ENCODE results near the gene ARAP2.

ARAP2 gene

DNA sequence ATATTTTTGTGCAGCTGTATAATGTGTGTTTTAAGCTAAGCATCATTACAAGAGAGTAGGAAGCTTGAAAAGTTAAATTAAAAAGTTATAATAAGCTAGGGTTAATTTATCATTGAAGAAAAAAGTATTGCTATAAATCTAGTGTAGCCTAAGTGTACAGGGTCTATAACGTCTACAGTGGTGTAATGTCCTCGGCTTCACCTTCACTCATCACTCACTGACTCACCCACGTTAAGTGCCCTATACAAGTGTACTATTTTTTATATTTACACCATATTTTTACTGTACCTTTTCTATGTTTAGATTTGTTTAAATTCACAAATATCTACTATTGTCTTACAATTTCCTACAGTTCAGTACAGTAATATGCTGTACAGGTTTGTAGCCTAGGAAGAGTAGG, 23.5 kb downstream of the ARAP2 start:
- DNase-seq (ENCODE audit: low read depth, low spot score): no peak
- no peaks in the 10 kb centered on the region for H3K27me3 ChIP-seq (ENCODE audit: control insufficient read depth, insufficient read depth, low read length)
- no CpG with 5 or more reads among the region's 3 CpGs for WGBS (ENCODE audit: insufficient coverage, insufficient read length)
- no peaks in the 10 kb centered on the region for H3K9me3 ChIP-seq (ENCODE audit: control insufficient read depth, insufficient read depth, low read length)
- H3K4me1 ChIP-seq (ENCODE audit: control insufficient read depth, insufficient read depth, low read length): no peaks in the 10 kb centered on the region
- no peak overlapping the region for H3K4me3 ChIP-seq (ENCODE audit: low read length)
- no peak overlapping the region for H3K27ac ChIP-seq (ENCODE audit: low read length)
- no peaks in the 10 kb centered on the region for H3K36me3 ChIP-seq (ENCODE audit: control insufficient read depth, insufficient read depth, low read length)

DNA sequence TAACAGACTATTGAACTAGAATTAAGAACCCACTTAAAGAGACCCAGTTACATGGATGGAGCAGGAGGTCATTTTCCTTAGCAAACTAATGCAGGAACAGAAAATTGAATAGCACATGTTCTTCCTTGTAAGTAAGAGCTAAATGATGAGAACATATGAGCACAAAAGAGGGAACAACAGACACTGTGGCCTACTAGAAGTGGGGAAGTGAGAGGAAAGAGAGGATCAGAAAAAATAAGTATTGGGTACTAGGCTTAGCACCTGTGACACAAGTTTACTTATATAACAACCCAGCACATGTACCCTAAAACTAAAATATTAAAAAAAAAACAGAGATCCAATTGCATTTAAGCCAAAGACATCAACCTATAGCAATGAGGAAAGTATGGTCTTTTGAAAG, 26.2 kb downstream of the ARAP2 start:
- H3K36me3 ChIP-seq (ENCODE audit: control insufficient read depth, insufficient read depth, low read length): no peaks in the 10 kb centered on the region
- H3K4me3 ChIP-seq (ENCODE audit: low read length): no peak overlapping the region
- H3K27ac ChIP-seq (ENCODE audit: low read length): no peak overlapping the region
- H3K27me3 ChIP-seq (ENCODE audit: control insufficient read depth, insufficient read depth, low read length): no peaks in the 10 kb centered on the region
- no peak for DNase-seq (ENCODE audit: low read depth, low spot score)
- H3K9me3 ChIP-seq (ENCODE audit: control insufficient read depth, insufficient read depth, low read length): no peaks in the 10 kb centered on the region
- no peaks in the 10 kb centered on the region for H3K4me1 ChIP-seq (ENCODE audit: control insufficient read depth, insufficient read depth, low read length)

DNA sequence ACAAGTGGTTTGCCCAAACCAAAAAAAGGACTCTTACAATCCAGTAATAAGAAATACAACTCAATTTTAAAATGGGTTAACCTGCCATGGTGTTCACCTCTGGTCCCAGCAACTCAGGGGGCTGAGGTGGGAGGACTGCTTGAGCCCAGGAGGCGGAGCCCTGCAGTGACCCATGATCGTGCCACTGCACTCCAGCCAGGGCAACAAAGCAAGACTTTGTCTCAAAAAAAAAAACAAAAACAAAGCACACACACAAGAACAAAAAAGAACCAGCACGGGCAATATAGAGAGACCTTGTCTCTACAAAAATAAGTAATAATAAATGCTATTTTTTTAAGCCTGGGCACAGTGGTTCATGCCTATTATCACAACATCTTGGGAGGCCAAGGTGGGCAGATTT, 28.7 kb downstream of the ARAP2 start:
- Histone ChIP-seq H3K27me3 (ENCODE audit: control insufficient read depth, insufficient read depth, low read length) (no peaks in the 10 kb centered on the region), H3K27ac (ENCODE audit: low read length) (no peak overlapping the region), H3K9me3 (ENCODE audit: control insufficient read depth, insufficient read depth, low read length) (no peaks in the 10 kb centered on the region), H3K36me3 (ENCODE audit: control insufficient read depth, insufficient read depth, low read length) (no peaks in the 10 kb centered on the region), H3K4me3 (ENCODE audit: low read length) (no peak overlapping the region), H3K4me1 (ENCODE audit: control insufficient read depth, insufficient read depth, low read length) (no peaks in the 10 kb centered on the region)
- WGBS (ENCODE audit: insufficient coverage, insufficient read length): no CpG with 5 or more reads among the region's 3 CpGs
- DNase-seq (ENCODE audit: low read depth, low spot score): no peak

DNA sequence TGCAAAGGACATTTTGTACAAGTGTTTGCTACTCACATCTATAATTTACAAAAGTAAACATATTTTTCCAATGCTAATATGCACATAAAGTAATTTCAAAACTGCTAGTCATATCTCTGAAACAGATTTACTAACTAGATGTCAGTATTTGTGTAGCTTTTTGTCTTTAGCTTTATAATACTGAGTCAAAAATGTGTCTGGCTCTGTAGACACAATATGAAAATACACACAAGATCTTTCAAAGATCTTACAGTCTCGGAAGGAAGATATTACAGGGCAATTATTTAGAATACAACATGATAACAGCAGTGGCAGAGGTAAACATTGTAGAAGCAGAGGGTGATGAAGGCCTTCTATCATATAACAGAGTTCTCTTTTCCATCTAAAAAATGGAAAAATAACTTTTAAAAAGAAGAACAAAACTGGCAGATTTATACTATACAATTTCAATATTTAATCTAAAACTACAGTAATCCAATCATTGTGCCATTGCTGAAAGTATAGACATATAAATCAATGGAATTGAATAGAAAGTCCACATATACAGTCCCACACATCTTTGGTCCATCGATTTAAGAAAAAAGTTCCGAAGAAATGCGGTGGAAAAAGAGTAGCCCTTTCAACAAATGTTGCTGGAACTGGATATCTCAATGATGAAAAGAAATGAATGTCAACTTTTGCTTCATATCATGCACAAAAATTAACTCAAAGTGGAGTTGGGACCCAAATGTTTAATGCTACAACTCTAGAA, 29.4 kb downstream of the ARAP2 start:
- no peaks in the 10 kb centered on the region for H3K9me3 ChIP-seq (ENCODE audit: control insufficient read depth, insufficient read depth, low read length)
- H3K36me3 ChIP-seq (ENCODE audit: control insufficient read depth, insufficient read depth, low read length): no peaks in the 10 kb centered on the region
- H3K27ac ChIP-seq (ENCODE audit: low read length): no peak overlapping the region
- H3K4me3 ChIP-seq (ENCODE audit: low read length): no peak overlapping the region
- H3K27me3 ChIP-seq (ENCODE audit: control insufficient read depth, insufficient read depth, low read length): no peaks in the 10 kb centered on the region
- no CpG with 5 or more reads among the region's 4 CpGs for WGBS (ENCODE audit: insufficient coverage, insufficient read length)
- no peaks in the 10 kb centered on the region for H3K4me1 ChIP-seq (ENCODE audit: control insufficient read depth, insufficient read depth, low read length)
- DNase-seq (ENCODE audit: low read depth, low spot score): no peak

DNA sequence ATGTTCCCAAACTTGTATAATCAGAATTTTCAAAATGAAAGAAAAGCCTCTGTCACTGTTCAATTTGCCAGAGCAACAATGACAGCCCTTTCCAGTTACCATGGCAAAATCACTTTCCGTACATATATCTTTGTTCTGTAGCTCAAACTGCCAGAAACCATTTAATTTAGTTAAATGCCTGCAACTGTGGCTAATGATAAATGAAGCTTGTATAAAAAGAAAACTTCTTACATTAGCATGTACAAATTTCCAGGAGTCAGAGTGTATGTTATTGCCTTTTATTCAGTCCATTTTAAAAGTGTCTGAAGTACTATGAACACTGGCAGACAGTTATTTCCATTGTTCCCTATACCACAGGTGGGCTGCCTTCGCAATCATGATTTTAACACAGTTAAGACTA, 30.3 kb downstream of the ARAP2 start:
- H3K36me3 ChIP-seq (ENCODE audit: control insufficient read depth, insufficient read depth, low read length): no peaks in the 10 kb centered on the region
- DNase-seq (ENCODE audit: low read depth, low spot score): no peak
- H3K27me3 ChIP-seq (ENCODE audit: control insufficient read depth, insufficient read depth, low read length): no peaks in the 10 kb centered on the region
- no peaks in the 10 kb centered on the region for H3K9me3 ChIP-seq (ENCODE audit: control insufficient read depth, insufficient read depth, low read length)
- no peak overlapping the region for H3K4me3 ChIP-seq (ENCODE audit: low read length)
- no peak overlapping the region for H3K27ac ChIP-seq (ENCODE audit: low read length)
- WGBS (ENCODE audit: insufficient coverage, insufficient read length): no CpG with 5 or more reads among the region's 2 CpGs
- H3K4me1 ChIP-seq (ENCODE audit: control insufficient read depth, insufficient read depth, low read length): no peaks in the 10 kb centered on the region

DNA sequence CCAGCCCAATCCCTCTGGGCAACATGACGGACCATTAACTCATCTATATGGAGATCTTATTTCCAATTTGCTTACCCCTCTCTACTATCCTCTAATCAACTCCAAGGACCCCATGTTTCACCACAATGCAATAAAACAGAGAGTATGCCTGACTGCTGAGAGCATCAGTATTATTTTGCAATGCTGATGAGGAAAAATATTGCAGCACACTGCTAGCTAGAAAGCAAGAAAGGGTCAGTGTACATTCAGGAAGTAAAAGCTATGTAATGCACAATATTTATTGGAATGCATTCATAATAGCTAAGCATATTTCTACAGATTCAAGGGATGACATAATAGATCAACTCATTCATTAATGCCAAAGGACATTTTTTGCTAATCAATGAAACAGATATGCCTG, 33.2 kb downstream of the ARAP2 start:
- DNase-seq (ENCODE audit: low read depth, low spot score): no peak
- no peaks in the 10 kb centered on the region for H3K36me3 ChIP-seq (ENCODE audit: control insufficient read depth, insufficient read depth, low read length)

DNA sequence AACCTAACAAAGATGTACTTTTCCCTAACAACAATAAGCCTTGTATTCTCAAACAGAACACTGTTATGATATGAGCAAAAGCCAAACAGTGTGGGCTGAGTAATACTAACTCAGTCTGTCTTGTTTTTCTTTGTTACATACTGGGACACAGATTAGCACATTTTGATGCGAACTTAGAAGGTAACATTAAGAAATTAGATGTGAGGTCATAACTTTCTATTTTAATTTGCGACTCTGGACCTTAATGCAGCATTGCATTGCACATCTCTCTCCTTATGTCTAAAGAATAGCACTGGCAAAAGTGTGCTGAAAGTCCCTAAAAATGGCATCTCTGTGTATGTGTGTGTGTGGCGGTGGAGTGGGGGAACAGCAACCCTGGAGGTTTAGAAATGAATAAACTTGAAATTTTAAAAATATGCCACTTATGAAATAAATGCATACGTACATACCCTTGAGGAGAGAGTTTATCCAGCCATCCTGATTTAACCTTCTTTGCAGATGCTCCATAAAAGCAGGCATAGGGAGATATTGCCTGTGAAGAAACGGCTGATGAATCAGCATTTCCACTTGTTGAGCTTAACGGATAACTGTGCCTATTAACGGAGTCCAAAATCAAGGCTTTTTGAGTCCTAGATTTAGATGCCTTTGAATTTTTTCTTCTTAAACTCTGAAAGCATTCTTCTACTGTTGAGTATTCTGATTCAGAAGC, 34.2 kb downstream of the ARAP2 start:
- Histone ChIP-seq H3K9me3 (ENCODE audit: control insufficient read depth, insufficient read depth, low read length) (no peaks in the 10 kb centered on the region), H3K4me3 (ENCODE audit: low read length) (no peak overlapping the region), H3K4me1 (ENCODE audit: control insufficient read depth, insufficient read depth, low read length) (no peaks in the 10 kb centered on the region), H3K36me3 (ENCODE audit: control insufficient read depth, insufficient read depth, low read length) (no peaks in the 10 kb centered on the region), H3K27me3 (ENCODE audit: control insufficient read depth, insufficient read depth, low read length) (no peaks in the 10 kb centered on the region), H3K27ac (ENCODE audit: low read length) (no peak overlapping the region)
- DNase-seq (ENCODE audit: low read depth, low spot score): no peak
- no CpG with 5 or more reads among the region's 7 CpGs for WGBS (ENCODE audit: insufficient coverage, insufficient read length)

More for the DNA sequence above, 33.2 kb downstream of the ARAP2 start:
- no CpG with 5 or more reads among the region's 1 CpG for WGBS (ENCODE audit: insufficient coverage, insufficient read length)
- no peaks in the 10 kb centered on the region for H3K9me3 ChIP-seq (ENCODE audit: control insufficient read depth, insufficient read depth, low read length)
- H3K4me1 ChIP-seq (ENCODE audit: control insufficient read depth, insufficient read depth, low read length): no peaks in the 10 kb centered on the region
- no peak overlapping the region for H3K27ac ChIP-seq (ENCODE audit: low read length)
- H3K27me3 ChIP-seq (ENCODE audit: control insufficient read depth, insufficient read depth, low read length): no peaks in the 10 kb centered on the region
- no peak overlapping the region for H3K4me3 ChIP-seq (ENCODE audit: low read length)

DNA sequence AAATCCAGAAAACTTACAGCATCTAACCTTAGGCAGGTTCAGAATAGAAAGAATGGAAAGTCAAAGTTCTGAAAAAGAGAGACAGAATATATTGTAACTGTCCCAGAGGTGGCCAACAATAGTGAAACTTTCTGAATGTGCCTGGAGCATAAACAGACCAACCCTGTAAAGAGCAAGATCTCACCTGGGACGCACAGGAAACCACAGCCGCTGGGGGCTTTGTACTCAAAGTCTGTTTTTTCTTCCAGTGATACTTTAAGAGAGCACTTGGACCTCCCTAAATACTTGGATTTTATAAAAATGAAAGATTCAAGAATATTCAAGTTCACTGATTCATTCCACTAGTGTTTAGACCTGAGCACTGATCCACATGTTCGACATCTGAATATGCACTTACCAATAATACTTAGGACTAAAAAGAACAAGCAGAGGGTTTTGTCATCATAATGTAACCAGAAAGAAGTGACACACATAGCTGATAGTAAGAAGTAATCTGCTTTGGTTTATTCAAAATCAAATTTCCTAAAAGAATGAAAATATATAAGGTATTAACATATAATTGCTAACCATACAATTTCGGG, 35.3 kb downstream of the ARAP2 start:
- WGBS (ENCODE audit: insufficient coverage, insufficient read length): no CpG with 5 or more reads among the region's 4 CpGs
- Histone ChIP-seq H3K36me3 (ENCODE audit: control insufficient read depth, insufficient read depth, low read length) (no peaks in the 10 kb centered on the region), H3K4me3 (ENCODE audit: low read length) (no peak overlapping the region), H3K27me3 (ENCODE audit: control insufficient read depth, insufficient read depth, low read length) (no peaks in the 10 kb centered on the region), H3K27ac (ENCODE audit: low read length) (no peak overlapping the region), H3K9me3 (ENCODE audit: control insufficient read depth, insufficient read depth, low read length) (no peaks in the 10 kb centered on the region), H3K4me1 (ENCODE audit: control insufficient read depth, insufficient read depth, low read length) (no peaks in the 10 kb centered on the region)
- no peak for DNase-seq (ENCODE audit: low read depth, low spot score)

DNA sequence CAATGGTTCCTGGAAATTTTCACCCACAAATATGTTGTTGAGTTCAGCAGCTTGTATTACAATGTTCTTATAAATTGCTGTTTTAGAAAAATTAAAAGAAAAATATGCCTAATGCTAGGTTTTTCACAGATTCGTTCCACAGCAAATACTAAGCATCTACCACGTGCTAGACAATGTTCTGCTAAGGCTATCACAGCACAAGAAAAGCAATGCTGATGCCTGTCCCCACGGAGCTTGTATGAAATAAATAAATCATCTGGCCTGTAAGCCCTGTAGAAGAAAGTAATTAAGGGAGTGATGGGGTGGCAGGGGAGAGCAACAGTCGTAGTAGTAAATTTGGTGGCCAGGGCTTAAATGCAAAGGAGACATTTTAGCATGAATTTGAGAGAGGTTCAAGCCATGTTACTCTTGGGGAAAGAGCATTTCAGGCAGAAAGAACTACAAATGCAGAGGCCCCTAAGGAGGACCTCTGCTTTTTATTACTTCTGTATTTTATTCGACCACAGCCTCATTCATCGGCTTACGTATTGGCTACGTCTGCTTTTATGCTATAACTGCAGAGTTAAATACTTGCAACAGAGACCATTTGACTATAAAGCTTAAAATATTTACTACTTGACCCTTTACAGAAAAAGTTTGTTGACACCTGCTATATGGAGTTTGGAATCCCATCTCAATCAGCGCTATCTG, 36.3 kb downstream of the ARAP2 start:
- Histone ChIP-seq H3K4me1 (ENCODE audit: control insufficient read depth, insufficient read depth, low read length) (no peaks in the 10 kb centered on the region; the same call in 1 of the 2 replicates), H3K36me3 (ENCODE audit: control insufficient read depth, insufficient read depth, low read length) (no peaks in the 10 kb centered on the region)

DNA sequence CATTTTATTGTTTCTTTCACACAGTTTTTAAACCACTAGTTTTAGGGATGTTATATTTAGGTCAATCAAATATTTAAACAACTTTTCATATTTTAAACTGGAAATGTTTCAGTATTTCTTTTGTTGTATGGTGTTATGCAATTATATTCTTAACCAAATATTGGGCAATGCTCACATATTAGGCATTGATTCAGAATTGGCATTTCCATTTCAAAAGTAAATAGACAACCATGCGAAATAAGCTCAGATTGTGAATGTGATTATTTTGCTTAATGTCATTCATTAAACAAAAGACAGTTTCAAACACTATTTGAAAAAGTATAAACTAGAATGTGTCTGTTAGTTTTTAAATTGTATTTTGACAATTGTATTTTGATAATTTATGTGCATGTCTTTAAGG, 36.9 kb downstream of the ARAP2 start:
- H3K4me3 ChIP-seq (ENCODE audit: low read length): no peak overlapping the region
- H3K27me3 ChIP-seq (ENCODE audit: control insufficient read depth, insufficient read depth, low read length): no peaks in the 10 kb centered on the region
- no peaks in the 10 kb centered on the region; the same call in 1 of the 2 replicates for H3K4me1 ChIP-seq (ENCODE audit: control insufficient read depth, insufficient read depth, low read length)
- no peaks in the 10 kb centered on the region for H3K36me3 ChIP-seq (ENCODE audit: control insufficient read depth, insufficient read depth, low read length)
- H3K27ac ChIP-seq (ENCODE audit: low read length): no peak overlapping the region
- no peaks in the 10 kb centered on the region for H3K9me3 ChIP-seq (ENCODE audit: control insufficient read depth, insufficient read depth, low read length)
- no peak for DNase-seq (ENCODE audit: low read depth, low spot score)
- whole genome bisulfite sequencing (ENCODE audit: insufficient coverage, insufficient read length): no CpG with 5 or more reads among the region's 1 CpG

More for the DNA sequence above, 36.3 kb downstream of the ARAP2 start:
- no peaks in the 10 kb centered on the region for H3K27me3 ChIP-seq (ENCODE audit: control insufficient read depth, insufficient read depth, low read length)
- no CpG with 5 or more reads among the region's 9 CpGs for WGBS (ENCODE audit: insufficient coverage, insufficient read length)
- H3K4me3 ChIP-seq (ENCODE audit: low read length): no peak overlapping the region
- DNase-seq (ENCODE audit: low read depth, low spot score): no peak
- H3K27ac ChIP-seq (ENCODE audit: low read length): no peak overlapping the region
- H3K9me3 ChIP-seq (ENCODE audit: control insufficient read depth, insufficient read depth, low read length): no peaks in the 10 kb centered on the region
